SK-N-DZ (cell line): ENCODE data around the gene NSUN5. TPM values are rescaled to one million over a fixed set of nuclear protein-coding genes. Genes with fewer than 3 reads are reported as not detected.
A peak's percentile ranks its signal among the peaks of the same experiment; 100 is the strongest.
"Not testable (repeated sequence)": the region's sequence is repeated elsewhere in the genome, so short reads cannot be mapped to it uniquely, and the experiment has no call there.

Source experiments
- DNase-seq: peaks from one replicate; pipeline ENCODE4 v3.0.0-alpha.2; 2015; ENCODE audit warnings: low spot score
- polyA plus RNA-seq, 2 experiments: library from polyadenylated mRNA; depleted of rRNA; stranded (reverse); fragments of >200 nt; gene quantifications; 2 replicates each; pipeline ENCODE4 v1.2.3, GENCODE V29; 2014

NSUN5 gene
- 92.1 and 111 TPM in 2 replicates for polyA plus RNA-seq (2014; cell fraction: cytosol; rRNA removed)
- 140 and 142 TPM in 2 replicates for polyA plus RNA-seq (2014; cell fraction: nucleus; rRNA removed)

- peak; percentile 84 for DNase-seq
Observed at GRCh38 chr7:73308665-73309214, at the start of gene NSUN5. Gene NSUN5 (minus strand): TSS chr7:73308826. CDS start chr7:73308790, 36 bp downstream.

GRCh38 chr7:73356159-73356558, 47.5 kb upstream of the NSUN5 start:
- no peak for DNase-seq

- no peak for DNase-seq
Observed at GRCh38 chr7:73354821-73355220, 46.2 kb upstream of the NSUN5 start.

GRCh38 chr7:73354196-73354595, 45.6 kb upstream of the NSUN5 start:
- no peak for DNase-seq

GRCh38 chr7:73353243-73353642, 44.6 kb upstream of the NSUN5 start:
- no peak for DNase-seq

GRCh38 chr7:73352784-73353183, 44.2 kb upstream of the NSUN5 start:
- no peak for DNase-seq

- no peak for DNase-seq
Observed at GRCh38 chr7:73351447-73352167, 43.0 kb upstream of the NSUN5 start.

- no peak for DNase-seq
Observed at GRCh38 chr7:73350306-73351068, 41.9 kb upstream of the NSUN5 start.

GRCh38 chr7:73349763-73350162, 41.1 kb upstream of the NSUN5 start:
- no peak for DNase-seq

GRCh38 chr7:73345951-73346350, 37.3 kb upstream of the NSUN5 start:
- DNase-seq: no peak

GRCh38 chr7:73345538-73345937, 36.9 kb upstream of the NSUN5 start:
- DNase-seq: no peak

- DNase-seq: no peak
Observed at GRCh38 chr7:73343671-73344380, 35.2 kb upstream of the NSUN5 start.

GRCh38 chr7:73342645-73343044, 34.0 kb upstream of the NSUN5 start:
- peak; percentile 23 for DNase-seq

GRCh38 chr7:73341877-73342276, 33.3 kb upstream of the NSUN5 start:
- no peak for DNase-seq

- DNase-seq: no peak
Observed at GRCh38 chr7:73340514-73340913, 31.9 kb upstream of the NSUN5 start.

- DNase-seq: no peak
Observed at GRCh38 chr7:73338321-73338720, 29.7 kb upstream of the NSUN5 start.

- no peak for DNase-seq
Observed at GRCh38 chr7:73332447-73332846, 23.8 kb upstream of the NSUN5 start.

GRCh38 chr7:73330772-73331171, 22.1 kb upstream of the NSUN5 start:
- no peak for DNase-seq

- DNase-seq: no peak
Observed at GRCh38 chr7:73329861-73330581, 21.4 kb upstream of the NSUN5 start.

GRCh38 chr7:73328696-73329095, 20.1 kb upstream of the NSUN5 start:
- DNase-seq: no peak

GRCh38 chr7:73327922-73328321, 19.3 kb upstream of the NSUN5 start, which contains the start of the genes FKBP6 and TRIM50:
Gene FKBP6 (plus strand): TSS chr7:73328161. CDS start chr7:73328429, 268 bp downstream.
Gene TRIM50 (minus strand): TSS chr7:73328082. CDS start chr7:73324787, 3,295 bp downstream.
- not testable (repeated sequence) for DNase-seq
